Activated naive CD4-positive, alpha-beta T cell treated with anti-CD3 and anti-CD28 coated beads, Interleukin-2, amount 10 ng/mL, durations not matched to agents 7 days and 5 days (primary cell): ENCODE measurements around the gene BEGAIN.

Experiments
- CTCF ChIA-PET: fragments of 350-600 bp; sonication (Branson Sonifier 250); formaldehyde crosslinking; loops from one replicate; lab custom pipeline; 2021; ENCODE audit warnings: antibody characterized with exemption; lab: Charles Lee
- DNase-seq: peaks from one replicate; pipeline ENCODE4 v3.0.0-alpha.2; 2020
- H3K27ac Mint-ChIP-seq: one replicate; pipeline ENCODE4 v1.8.0; 2021; ENCODE audit warnings: mild to moderate bottlenecking, moderate library complexity, mixed read lengths
- H3K27me3 Mint-ChIP-seq: one replicate; pipeline ENCODE4 v1.8.0; 2021; ENCODE audit warnings: mild to moderate bottlenecking, mixed read lengths
- H3K36me3 Mint-ChIP-seq: one replicate; pipeline ENCODE4 v1.8.0; 2021; ENCODE audit warnings: mixed read lengths
- H3K4me1 Mint-ChIP-seq: one replicate; pipeline ENCODE4 v1.8.0; 2021; ENCODE audit warnings: mixed read lengths
- H3K4me3 Mint-ChIP-seq: one replicate; pipeline ENCODE4 v1.8.0; 2021; ENCODE audit warnings: mild to moderate bottlenecking, moderate library complexity, mixed read lengths
- H3K9me3 Mint-ChIP-seq: one replicate; pipeline ENCODE4 v1.8.0; 2021; ENCODE audit warnings: mixed read lengths

The BEGAIN gene

GRCh38 chr14:100567877-100568163, 19.4 kb downstream of the BEGAIN start:
- H3K4me3 Mint-ChIP-seq = no peak overlapping the region
- no peaks in the 10 kb centered on the region for H3K36me3 Mint-ChIP-seq
- peaks cover 13% of the 10 kb centered on the region for H3K4me1 Mint-ChIP-seq
- DNase-seq = no peak
- H3K27ac Mint-ChIP-seq = no peak overlapping the region
- CTCF ChIA-PET = no interaction called here
- H3K9me3 Mint-ChIP-seq = no peaks in the 10 kb centered on the region
- H3K27me3 Mint-ChIP-seq = peaks cover 96% of the 10 kb centered on the region

GRCh38 chr14:100567009-100567876, 20.0 kb downstream of the BEGAIN start:
- H3K9me3 Mint-ChIP-seq = no peaks in the 10 kb centered on the region
- H3K27me3 Mint-ChIP-seq = peaks cover 95% of the 10 kb centered on the region
- no peak for DNase-seq
- peaks cover 9% of the 10 kb centered on the region for H3K4me1 Mint-ChIP-seq
- CTCF ChIA-PET = no interaction called here
- no peaks in the 10 kb centered on the region for H3K36me3 Mint-ChIP-seq
- H3K4me3 Mint-ChIP-seq = peak overlapping the region; percentile 44
- no peak overlapping the region for H3K27ac Mint-ChIP-seq

GRCh38 chr14:100566586-100566985, 20.6 kb downstream of the BEGAIN start:
- H3K9me3 Mint-ChIP-seq = no peaks in the 10 kb centered on the region
- CTCF ChIA-PET = no interaction called here
- H3K4me1 Mint-ChIP-seq = peaks cover 9% of the 10 kb centered on the region
- H3K27me3 Mint-ChIP-seq = peaks cover 89% of the 10 kb centered on the region
- no peak overlapping the region for H3K4me3 Mint-ChIP-seq
- H3K27ac Mint-ChIP-seq = no peak overlapping the region
- H3K36me3 Mint-ChIP-seq = no peaks in the 10 kb centered on the region
- no peak for DNase-seq

- Mint-ChIP-seq H3K4me1 (peaks cover 9% of the 10 kb centered on the region), H3K27ac (no peak overlapping the region), H3K9me3 (no peaks in the 10 kb centered on the region), H3K27me3 (peaks cover 84% of the 10 kb centered on the region), H3K4me3 (no peak overlapping the region), H3K36me3 (no peaks in the 10 kb centered on the region)
- CTCF ChIA-PET = no interaction called here
- no peak for DNase-seq
Measured at GRCh38 chr14:100566119-100566518, 21.1 kb downstream of the BEGAIN start.

GRCh38 chr14:100565650-100566049, 21.6 kb downstream of the BEGAIN start:
- no peak overlapping the region for H3K27ac Mint-ChIP-seq
- CTCF ChIA-PET = no interaction called here
- H3K9me3 Mint-ChIP-seq = no peaks in the 10 kb centered on the region
- H3K4me3 Mint-ChIP-seq = no peak overlapping the region
- H3K4me1 Mint-ChIP-seq = peaks cover 9% of the 10 kb centered on the region
- H3K36me3 Mint-ChIP-seq = no peaks in the 10 kb centered on the region
- no peak for DNase-seq
- peaks cover 79% of the 10 kb centered on the region for H3K27me3 Mint-ChIP-seq

GRCh38 chr14:100564512-100564911, 22.7 kb downstream of the BEGAIN start:
- Mint-ChIP-seq H3K36me3 (no peaks in the 10 kb centered on the region), H3K27me3 (peaks cover 68% of the 10 kb centered on the region), H3K9me3 (no peaks in the 10 kb centered on the region), H3K4me3 (no peak overlapping the region), H3K4me1 (peaks cover 9% of the 10 kb centered on the region), H3K27ac (no peak overlapping the region)
- DNase-seq = no peak
- CTCF ChIA-PET = interaction anchor here (0.6 kb wide), 1 partner anchor 88 kb away, joined by 3 read pairs; no protein-coding TSS in a partner anchor

- CTCF ChIA-PET = no interaction called here
- Mint-ChIP-seq H3K9me3 (no peaks in the 10 kb centered on the region), H3K4me3 (no peak overlapping the region), H3K4me1 (peaks cover 12% of the 10 kb centered on the region), H3K36me3 (no peaks in the 10 kb centered on the region), H3K27me3 (peaks cover 61% of the 10 kb centered on the region), H3K27ac (no peak overlapping the region)
- DNase-seq = no peak
Measured at GRCh38 chr14:100562751-100563150, 24.5 kb downstream of the BEGAIN start.

GRCh38 chr14:100561005-100561404, 26.2 kb downstream of the BEGAIN start:
- no peak for DNase-seq
- Mint-ChIP-seq H3K4me3 (no peak overlapping the region), H3K36me3 (no peaks in the 10 kb centered on the region), H3K27me3 (peaks cover 52% of the 10 kb centered on the region), H3K9me3 (no peaks in the 10 kb centered on the region), H3K4me1 (peaks cover 9% of the 10 kb centered on the region), H3K27ac (no peak overlapping the region)
- CTCF ChIA-PET = no interaction called here

- H3K27me3 Mint-ChIP-seq = peaks cover 47% of the 10 kb centered on the region
- CTCF ChIA-PET = interaction anchor here (2.1 kb wide), 1 partner anchor 85 kb away, joined by 4 read pairs; no protein-coding TSS in a partner anchor
- H3K4me3 Mint-ChIP-seq = no peak overlapping the region
- H3K4me1 Mint-ChIP-seq = peaks cover 9% of the 10 kb centered on the region
- no peaks in the 10 kb centered on the region for H3K36me3 Mint-ChIP-seq
- no peak overlapping the region for H3K27ac Mint-ChIP-seq
- no peak for DNase-seq
- no peaks in the 10 kb centered on the region for H3K9me3 Mint-ChIP-seq
Measured at GRCh38 chr14:100560471-100560870, 26.7 kb downstream of the BEGAIN start.

GRCh38 chr14:100559455-100559854, 27.8 kb downstream of the BEGAIN start:
- Mint-ChIP-seq H3K4me3 (no peak overlapping the region), H3K27me3 (peaks cover 45% of the 10 kb centered on the region), H3K4me1 (peaks cover 11% of the 10 kb centered on the region), H3K27ac (no peak overlapping the region), H3K9me3 (no peaks in the 10 kb centered on the region), H3K36me3 (no peaks in the 10 kb centered on the region)
- CTCF ChIA-PET = interaction anchor here (2.1 kb wide), 1 partner anchor 86 kb away, joined by 4 read pairs; no protein-coding TSS in a partner anchor
- DNase-seq = no peak

GRCh38 chr14:100558966-100559365, 28.3 kb downstream of the BEGAIN start:
- CTCF ChIA-PET = interaction anchor here (2.1 kb wide), 1 partner anchor 87 kb away, joined by 4 read pairs; no protein-coding TSS in a partner anchor
- no peak overlapping the region for H3K27ac Mint-ChIP-seq
- H3K4me3 Mint-ChIP-seq = no peak overlapping the region
- peaks cover 40% of the 10 kb centered on the region for H3K27me3 Mint-ChIP-seq
- H3K9me3 Mint-ChIP-seq = no peaks in the 10 kb centered on the region
- peaks cover 14% of the 10 kb centered on the region for H3K4me1 Mint-ChIP-seq
- H3K36me3 Mint-ChIP-seq = no peaks in the 10 kb centered on the region
- no peak for DNase-seq

- peaks cover 17% of the 10 kb centered on the region for H3K4me1 Mint-ChIP-seq
Measured at GRCh38 chr14:100558226-100558625, 29.0 kb downstream of the BEGAIN start.

GRCh38 chr14:100557658-100558057, 29.6 kb downstream of the BEGAIN start:
- CTCF ChIA-PET = no interaction called here
- Mint-ChIP-seq H3K36me3 (no peaks in the 10 kb centered on the region), H3K9me3 (no peaks in the 10 kb centered on the region), H3K27ac (no peak overlapping the region), H3K4me1 (peaks cover 17% of the 10 kb centered on the region), H3K4me3 (no peak overlapping the region), H3K27me3 (peaks cover 35% of the 10 kb centered on the region)
- DNase-seq = no peak

More at GRCh38 chr14:100558226-100558625, 29.0 kb downstream of the BEGAIN start:
- no peak overlapping the region for H3K27ac Mint-ChIP-seq
- CTCF ChIA-PET = interaction anchor here (2.1 kb wide), 1 partner anchor 87 kb away, joined by 4 read pairs; no protein-coding TSS in a partner anchor
- no peak overlapping the region for H3K4me3 Mint-ChIP-seq
- DNase-seq = no peak
- no peaks in the 10 kb centered on the region for H3K9me3 Mint-ChIP-seq
- peaks cover 38% of the 10 kb centered on the region for H3K27me3 Mint-ChIP-seq
- H3K36me3 Mint-ChIP-seq = no peaks in the 10 kb centered on the region

- no peak for DNase-seq
- Mint-ChIP-seq H3K4me3 (no peak overlapping the region), H3K27me3 (peaks cover 31% of the 10 kb centered on the region), H3K9me3 (no peaks in the 10 kb centered on the region), H3K36me3 (no peaks in the 10 kb centered on the region), H3K27ac (no peak overlapping the region), H3K4me1 (peaks cover 17% of the 10 kb centered on the region)
- CTCF ChIA-PET = no interaction called here
Measured at GRCh38 chr14:100556936-100557505, 30.2 kb downstream of the BEGAIN start.

- Mint-ChIP-seq H3K36me3 (no peaks in the 10 kb centered on the region), H3K27ac (no peak overlapping the region), H3K27me3 (peaks cover 34% of the 10 kb centered on the region), H3K4me3 (no peak overlapping the region), H3K9me3 (no peaks in the 10 kb centered on the region), H3K4me1 (peaks cover 17% of the 10 kb centered on the region)
- CTCF ChIA-PET = no interaction called here
- no peak for DNase-seq
Measured at GRCh38 chr14:100556140-100556475, 31.1 kb downstream of the BEGAIN start.
